RPMI7951 (cell line): ENCODE measurements around the gene LRRC36. TPM values are rescaled to one million over a fixed set of nuclear protein-coding genes. Genes with fewer than 3 reads are reported as not detected.

Source experiments
- DNase-seq: peaks from one replicate; pipeline ENCODE4 v3.0.0-alpha.2; 2012; ENCODE audit warnings: low read depth
- total RNA-seq: library from RNA; depleted of rRNA; stranded (reverse); fragments of >200 nt; shearing (Covaris generic); gene quantifications from 2 replicates; pipeline ENCODE4 v1.2.3, GENCODE V29; 2014

LRRC36 gene
- total RNA-seq, 1 experiment from 2014 or later, result not detected

- DNase-seq, result no peak
Observed at GRCh38 chr16:67390816-67391423, 64.3 kb downstream of the LRRC36 start.

DNA sequence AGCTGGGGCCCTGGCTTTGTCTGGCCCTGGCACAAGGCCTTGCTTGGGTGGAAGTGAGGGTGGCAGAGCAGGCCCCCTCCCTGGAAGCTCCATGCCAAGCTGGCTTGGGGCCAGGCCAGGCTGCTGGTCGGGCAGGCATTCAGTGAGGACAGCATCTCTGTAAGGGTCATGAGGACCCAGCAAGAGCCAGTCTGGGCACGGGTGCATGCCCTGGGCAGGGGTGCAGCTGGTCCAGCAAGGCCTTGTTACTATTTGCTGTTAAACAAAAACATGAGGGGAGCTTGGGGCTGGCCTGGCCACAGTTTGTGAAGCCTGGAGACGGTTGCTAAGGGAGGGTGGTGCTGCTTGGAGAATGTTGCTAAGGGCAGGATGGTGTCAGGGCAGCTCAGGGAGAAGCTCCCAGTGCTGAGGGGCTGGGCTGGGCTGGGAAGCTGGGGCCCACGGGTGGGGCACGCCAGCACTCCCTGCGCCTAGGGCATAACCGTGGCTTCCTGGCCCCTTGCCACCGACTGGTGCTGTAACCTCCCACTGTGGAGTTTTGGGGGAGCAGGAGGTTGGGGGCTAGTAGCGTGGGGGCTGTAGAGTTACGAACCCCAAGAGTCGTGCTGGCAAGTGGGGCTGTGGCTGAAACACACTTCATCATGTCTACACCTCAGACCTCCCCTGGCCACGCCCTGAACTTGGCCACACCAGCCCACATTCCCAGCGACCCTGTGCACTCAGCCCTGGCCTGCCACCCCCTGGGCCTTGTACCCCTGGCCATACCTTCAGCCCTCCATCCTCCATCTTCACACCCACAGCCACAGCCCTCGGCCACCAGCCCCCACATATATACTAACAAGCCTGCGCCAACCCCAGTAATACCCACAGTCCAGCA is 65.0 kb downstream of the LRRC36 start:
- peak; percentile 27 for DNase-seq

DNA sequence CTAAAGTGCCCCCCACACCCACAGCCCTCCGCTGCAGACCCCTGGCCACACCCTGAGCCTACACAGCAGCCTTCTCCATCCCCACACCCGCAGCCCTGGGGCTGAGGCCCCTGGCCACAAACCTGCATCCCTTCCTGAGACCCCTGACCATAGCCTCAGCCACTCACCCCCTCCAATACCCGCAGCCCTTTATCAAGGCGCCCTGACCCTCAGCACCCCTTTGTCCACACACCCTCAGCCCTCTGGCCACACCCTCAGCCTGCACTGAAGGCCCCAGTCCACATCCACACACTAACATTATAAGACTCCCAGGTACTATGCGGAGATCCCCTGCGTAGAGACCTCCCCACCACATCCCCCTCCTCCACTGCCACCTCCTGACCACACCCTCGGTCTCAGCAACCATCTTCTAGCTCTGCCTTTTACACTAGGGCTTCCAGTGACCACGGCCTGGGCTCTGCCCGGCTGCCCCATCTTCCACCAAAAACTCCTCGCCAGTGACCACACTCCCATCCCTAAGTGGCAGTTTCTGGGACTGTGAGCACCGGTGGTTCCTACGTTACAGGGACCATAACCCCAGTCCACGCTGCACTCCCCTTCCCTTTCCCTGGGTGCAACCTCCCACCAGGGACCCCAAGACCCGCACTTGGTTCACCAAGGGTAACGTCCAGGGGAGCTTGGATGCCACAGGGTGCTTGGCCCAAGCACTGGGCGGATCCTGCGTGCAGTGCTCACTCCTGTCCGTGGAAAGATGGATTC is 65.9 kb downstream of the LRRC36 start:
- no peak for DNase-seq

DNA sequence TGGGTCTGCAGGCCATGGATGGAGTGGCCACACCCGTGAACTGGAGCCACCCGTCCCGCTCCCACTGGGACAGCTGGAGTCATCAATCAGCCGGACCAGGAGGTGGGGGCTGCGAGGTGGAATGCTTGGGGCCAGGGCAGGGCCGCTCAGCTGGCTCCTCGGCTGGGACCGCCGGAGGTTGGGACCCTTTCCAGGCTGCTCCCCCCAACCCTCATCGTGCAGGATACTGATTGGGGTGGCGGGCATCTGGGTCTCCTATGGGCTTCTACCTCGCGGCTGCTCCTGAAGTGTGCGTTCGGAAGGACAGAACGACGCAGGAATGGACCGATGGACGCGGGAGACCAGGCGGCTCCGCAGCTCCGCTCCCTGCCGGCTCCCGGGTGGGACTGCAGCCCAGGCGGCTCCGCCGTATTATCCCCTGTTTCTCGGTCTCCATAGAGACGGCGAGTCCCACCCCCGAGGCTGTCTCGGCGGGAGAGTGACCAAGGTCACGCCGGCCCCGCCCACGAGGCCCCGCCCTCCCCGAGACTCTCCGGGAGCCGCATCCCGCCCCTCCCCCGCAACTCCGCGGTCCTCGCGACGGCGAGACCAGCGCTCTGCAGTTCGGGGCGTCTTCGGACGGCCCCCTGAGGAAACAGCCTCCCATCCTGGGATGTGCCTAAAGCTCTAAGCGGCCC is 66.6 kb downstream of the LRRC36 start, which contains the start of gene TPPP3:
Gene TPPP3, minus strand, starts transcription at position 388 of the 677 bp plus-strand sequence. CDS start 2,387 bp downstream, outside the sequence.
- peak; percentile 85 for DNase-seq

- DNase-seq, result no peak
Observed at GRCh38 chr16:67393788-67394154, 67.2 kb downstream of the LRRC36 start.

- DNase-seq, result no peak
Observed at GRCh38 chr16:67394155-67395104, 67.8 kb downstream of the LRRC36 start.

DNA sequence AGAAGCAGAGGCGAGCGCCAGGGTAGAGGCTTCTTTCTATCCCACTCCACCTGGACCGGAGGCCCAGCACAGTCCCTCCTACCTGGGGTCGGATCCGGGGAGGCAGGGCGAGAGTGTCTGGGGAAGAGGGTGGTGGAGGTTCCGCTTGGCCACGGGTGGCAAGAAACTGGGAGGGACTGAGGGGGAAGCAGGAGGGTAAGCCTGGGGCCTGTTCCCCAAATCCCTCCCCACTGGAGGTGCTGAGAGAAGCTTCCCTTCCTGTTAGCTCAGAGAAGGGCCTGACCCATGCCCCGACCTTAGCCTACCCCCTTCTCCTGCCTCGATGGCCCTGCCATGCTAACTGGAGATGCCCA is 68.5 kb downstream of the LRRC36 start:
- no peak for DNase-seq

DNA sequence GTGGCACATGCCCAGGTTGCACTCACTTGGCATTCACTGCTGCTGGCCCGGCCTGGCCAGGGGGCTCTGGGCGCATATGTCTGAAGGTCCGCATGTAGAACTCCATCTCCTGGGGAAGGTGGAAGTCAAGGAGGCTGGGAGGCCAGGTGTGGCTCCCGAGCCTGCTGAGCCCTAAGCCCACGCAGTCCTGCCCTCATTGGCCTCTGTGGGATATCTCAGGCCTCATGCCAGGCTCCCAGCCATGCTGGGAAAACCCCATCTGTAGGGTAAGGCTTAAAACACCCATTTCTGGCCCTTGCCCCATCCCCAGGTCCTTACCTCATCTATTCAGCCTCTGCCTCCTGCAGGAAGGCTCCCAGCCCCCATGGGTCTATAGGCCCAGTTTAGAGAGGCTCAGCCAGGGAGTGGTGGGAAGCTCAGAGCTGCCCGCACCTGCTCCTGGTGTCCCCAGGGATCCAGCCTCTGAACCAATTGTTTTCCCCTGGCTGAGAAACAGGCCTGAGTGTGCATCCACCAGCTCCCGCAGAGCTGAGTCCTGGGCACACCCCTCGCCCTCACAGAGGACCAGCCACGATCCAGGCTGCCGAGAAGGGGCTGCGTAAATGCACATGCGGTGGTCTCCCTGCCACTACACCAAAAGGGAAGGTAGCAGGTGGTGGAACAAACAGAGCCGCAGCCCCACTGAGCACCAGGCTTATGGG is 69.0 kb downstream of the LRRC36 start:
- DNase-seq, result no peak

GRCh38 chr16:67396159-67397035 is 69.8 kb downstream of the LRRC36 start:
- peak; percentile 85 for DNase-seq

DNA sequence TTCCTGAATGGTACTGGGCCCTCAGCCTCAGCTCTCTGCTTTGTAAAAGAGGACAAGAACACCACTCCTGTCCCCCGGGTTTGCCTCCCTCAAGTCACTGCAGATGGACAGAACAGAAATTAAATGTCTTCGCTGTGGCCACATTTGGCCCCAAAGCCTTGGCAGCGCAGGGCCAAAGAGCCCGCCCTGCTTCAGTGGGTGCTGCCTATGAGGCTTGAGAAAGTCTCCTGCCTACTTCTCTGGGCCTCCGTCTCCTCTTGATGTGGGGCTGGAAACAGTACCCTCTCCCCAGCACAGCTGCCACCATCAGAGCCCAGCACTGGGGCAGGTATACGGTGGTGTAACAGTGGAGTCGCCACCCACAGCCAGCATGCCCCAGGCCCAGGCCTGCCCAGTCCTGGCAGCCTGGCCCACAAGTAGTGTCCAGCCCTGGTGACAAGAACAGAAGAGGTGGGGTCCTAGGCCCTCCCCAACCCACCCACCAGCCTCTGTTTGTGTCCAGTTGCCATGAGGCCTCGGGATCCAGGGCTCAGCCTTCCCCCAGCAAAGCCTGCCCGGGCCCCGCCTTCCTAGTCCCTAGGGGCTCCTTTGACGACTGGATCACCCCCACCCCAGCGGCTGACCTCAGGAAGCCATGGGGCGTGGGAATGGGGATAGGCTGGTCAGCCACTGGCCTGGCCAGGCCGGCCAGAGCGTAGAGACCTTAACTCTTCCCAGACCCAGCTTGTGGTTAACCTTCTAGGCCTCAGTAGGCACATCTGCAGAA is 70.6 kb downstream of the LRRC36 start:
- DNase-seq, result no peak

- DNase-seq, result no peak
Observed at GRCh38 chr16:67397812-67398545, 71.4 kb downstream of the LRRC36 start.

DNA sequence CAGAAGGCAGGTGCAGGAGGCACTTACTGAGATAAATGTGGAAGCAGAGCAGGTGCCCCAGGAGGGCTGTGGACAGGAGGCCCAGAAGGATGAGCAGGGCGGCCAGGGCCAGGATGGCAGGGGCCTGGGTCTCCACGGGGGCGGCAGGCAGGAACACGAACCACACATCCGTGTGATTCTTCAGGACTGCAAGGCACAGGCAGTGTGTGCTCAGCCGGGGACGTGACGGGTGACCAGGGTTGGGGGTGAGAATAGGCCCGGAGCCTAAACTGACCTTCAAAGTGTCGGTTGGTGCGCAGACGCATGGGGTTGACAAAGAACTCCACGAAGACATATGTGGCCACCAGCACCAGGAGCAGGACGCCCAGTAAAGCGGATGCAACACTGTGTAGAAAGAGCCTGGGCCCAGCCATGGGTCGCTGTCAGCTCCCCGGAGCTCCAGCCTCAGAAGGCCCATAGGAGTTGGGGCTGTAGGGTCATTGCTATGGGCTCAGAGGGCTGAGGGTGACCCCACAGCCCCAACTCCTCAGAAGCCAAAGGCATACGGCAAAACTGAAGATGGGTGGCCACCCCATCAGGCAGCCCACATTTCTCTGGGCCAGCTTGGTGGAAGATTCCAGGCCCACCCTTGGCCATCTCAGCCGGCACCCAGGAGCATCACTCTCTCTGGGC is 72.1 kb downstream of the LRRC36 start:
- no peak for DNase-seq

GRCh38 chr16:67399218-67399733 is 72.7 kb downstream of the LRRC36 start:
- DNase-seq, result no peak

DNA sequence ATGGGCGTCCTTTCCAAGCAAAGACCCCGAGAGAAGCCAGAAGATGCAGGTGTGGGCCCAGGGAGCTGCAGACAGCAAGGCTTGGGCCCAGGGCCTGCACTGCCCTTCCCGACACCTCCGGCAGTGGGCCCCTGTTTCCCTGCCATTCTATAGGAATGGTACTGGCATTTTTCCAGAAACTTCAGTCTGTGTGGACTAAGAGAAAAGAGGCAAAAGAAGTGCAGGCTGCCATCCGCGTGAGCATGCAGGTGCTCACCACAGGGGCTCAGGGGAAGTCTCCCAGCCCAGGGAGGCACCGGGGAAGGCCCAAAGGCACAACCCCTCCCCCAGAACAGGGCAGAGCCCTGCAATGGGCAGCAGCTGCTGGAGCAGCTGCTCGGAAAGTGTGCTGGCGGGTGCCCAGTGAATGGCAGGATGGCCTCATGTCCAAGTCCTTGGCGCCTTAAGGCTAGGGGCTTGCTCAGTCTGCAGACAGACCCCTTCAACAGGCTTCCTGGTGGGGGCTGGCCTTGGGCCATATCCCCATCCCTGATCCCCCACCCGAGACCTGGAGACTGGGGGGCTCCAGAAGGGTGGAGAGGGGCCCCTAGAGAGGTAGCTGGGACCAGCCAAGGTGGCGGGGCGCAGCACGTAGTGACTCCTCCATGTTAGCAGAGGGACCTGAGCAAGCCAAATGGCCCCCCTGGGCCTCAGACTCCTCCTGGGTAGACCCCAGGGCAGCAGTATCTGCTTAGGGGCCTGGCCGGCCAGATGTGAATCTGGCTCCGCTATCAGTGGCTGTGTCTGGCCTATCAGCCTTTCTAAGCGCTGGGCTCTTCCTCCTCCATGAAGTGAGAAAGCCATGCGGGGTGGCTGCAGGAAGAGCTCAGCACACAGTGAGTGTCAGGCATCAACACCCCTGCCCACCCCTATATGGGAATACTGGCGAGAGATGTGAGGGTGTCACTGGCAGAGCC is 73.4 kb downstream of the LRRC36 start:
- no peak for DNase-seq

DNA sequence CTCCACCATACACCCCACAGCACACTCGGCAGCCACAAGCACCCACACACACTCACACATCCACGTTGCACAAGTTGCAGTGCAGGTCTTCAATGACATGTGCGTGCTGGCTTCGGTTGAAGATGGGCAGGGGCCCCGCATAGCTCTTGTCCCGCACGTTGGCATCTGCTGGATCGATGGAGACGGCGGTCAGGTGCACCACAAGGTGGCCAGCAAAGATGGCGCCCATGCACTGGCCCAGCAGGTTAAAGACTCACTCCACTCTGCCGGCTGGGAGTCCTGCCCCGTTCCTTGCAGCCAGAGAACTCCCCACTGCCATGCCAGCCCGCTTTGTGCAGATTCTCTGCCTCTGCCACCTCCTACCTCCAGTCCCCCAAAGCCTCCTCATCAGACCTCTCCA is 74.3 kb downstream of the LRRC36 start:
- no peak for DNase-seq
